Tibial artery (tissue), 4 donors: ENCODE measurements around the gene PXDN.

Source experiments
- DNase-seq, 2 donors: peaks; one replicate each; pipeline ENCODE4 v3.0.0-alpha.2; 2019
- H3K27ac ChIP-seq, 2 donors: fragments of 200-600 bp; sonication (generic) in 1 of 2; 1 replicate in 1 of 2; 2 replicates in 1 of 2; pipeline ENCODE4 v1.5.1; 2018 to 2019; ENCODE audit warnings: mild to moderate bottlenecking in 1 of 2
- H3K27me3 ChIP-seq, 2 donors: fragments of 200-600 bp; sonication (generic) in 1 of 2; one replicate each; pipeline versions ENCODE4 v1.5.1 to v1.6.0; 2016 to 2019
- H3K36me3 ChIP-seq, 3 donors: fragments of 200-600 bp; sonication (generic) in 2 of 3; one replicate each; pipeline ENCODE4 v1.5.1; 2016 to 2019; ENCODE audit warnings: mild to moderate bottlenecking in 2 of 3
- H3K4me1 ChIP-seq, 4 donors: fragments of 200-600 bp; sonication (generic) in 2 of 4; 1 replicate in 3 of 4; 2 replicates in 1 of 4; pipeline ENCODE4 v1.5.1; 2016 to 2019
- H3K4me3 ChIP-seq, 2 donors: fragments of 200-600 bp; sonication (generic) in 1 of 2; 1 replicate in 1 of 2; 2 replicates in 1 of 2; pipeline ENCODE4 v1.5.1; 2018 to 2019; ENCODE audit warnings: mild to moderate bottlenecking in 2 of 2
- H3K9me3 ChIP-seq, 3 donors: fragments of 200-600 bp; sonication (generic) in 1 of 3; one replicate each; pipeline ENCODE4 v1.5.1; 2016 to 2019
- intact Hi-C: fragments of 100-400 bp; cut with DNase I; formaldehyde crosslinking; loops from one replicate; pipeline ENCODE4 v1.15.0; 2023; ENCODE audit warnings: low total_unique reads
- TF ChIP-seq, protein P1 (sequence below), 2 experiments: fragments of 200-600 bp in 1 of 2; fragments of 450-650 bp in 1 of 2; IDR thresholded peaks; one replicate each; pipeline ENCODE4 v1.5.1; 2017 to 2019; ENCODE audit warnings: antibody characterized with exemption in 2 of 2, mild to moderate bottlenecking in 1 of 2, moderate library complexity in 1 of 2

Gene PXDN

DNA sequence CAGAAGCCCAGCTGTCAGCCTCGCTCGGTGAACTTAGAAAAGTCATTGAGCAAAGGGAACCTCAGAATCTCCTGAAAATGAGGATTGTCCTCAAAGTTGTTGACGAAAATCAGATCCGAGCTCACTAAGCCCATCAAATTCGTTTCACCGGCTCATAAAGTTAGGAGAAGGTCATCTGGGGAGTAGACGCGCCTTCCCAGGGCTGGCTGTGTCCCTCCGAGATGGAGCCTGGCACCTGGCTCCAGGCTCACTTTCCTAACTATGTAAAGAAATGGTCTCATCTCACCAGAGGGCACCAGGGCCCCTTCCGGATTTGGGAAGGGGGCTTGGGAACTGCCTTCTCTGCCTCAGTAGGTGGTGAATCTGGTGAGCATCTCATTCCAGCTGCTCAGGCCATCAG, 145.5 kb downstream of the PXDN start:
- no peak overlapping the region for H3K27ac ChIP-seq
- H3K4me3 ChIP-seq = no peak overlapping the region
- intact Hi-C loops = no loop called here
- DNase-seq = no peak
- H3K27me3 ChIP-seq = peaks cover 0 to 6% of the 10 kb centered on the region in 2 donors
- peaks cover 0 to 4% (median 0%) of the 10 kb centered on the region in 4 donors for H3K4me1 ChIP-seq
- TF ChIP-seq, protein P1, sequence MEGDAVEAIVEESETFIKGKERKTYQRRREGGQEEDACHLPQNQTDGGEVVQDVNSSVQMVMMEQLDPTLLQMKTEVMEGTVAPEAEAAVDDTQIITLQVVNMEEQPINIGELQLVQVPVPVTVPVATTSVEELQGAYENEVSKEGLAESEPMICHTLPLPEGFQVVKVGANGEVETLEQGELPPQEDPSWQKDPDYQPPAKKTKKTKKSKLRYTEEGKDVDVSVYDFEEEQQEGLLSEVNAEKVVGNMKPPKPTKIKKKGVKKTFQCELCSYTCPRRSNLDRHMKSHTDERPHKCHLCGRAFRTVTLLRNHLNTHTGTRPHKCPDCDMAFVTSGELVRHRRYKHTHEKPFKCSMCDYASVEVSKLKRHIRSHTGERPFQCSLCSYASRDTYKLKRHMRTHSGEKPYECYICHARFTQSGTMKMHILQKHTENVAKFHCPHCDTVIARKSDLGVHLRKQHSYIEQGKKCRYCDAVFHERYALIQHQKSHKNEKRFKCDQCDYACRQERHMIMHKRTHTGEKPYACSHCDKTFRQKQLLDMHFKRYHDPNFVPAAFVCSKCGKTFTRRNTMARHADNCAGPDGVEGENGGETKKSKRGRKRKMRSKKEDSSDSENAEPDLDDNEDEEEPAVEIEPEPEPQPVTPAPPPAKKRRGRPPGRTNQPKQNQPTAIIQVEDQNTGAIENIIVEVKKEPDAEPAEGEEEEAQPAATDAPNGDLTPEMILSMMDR (IDR thresholded peaks at IDR 0.05) = no peak
- no peaks in the 10 kb centered on the region for H3K9me3 ChIP-seq
- no peaks in the 10 kb centered on the region for H3K36me3 ChIP-seq

DNA sequence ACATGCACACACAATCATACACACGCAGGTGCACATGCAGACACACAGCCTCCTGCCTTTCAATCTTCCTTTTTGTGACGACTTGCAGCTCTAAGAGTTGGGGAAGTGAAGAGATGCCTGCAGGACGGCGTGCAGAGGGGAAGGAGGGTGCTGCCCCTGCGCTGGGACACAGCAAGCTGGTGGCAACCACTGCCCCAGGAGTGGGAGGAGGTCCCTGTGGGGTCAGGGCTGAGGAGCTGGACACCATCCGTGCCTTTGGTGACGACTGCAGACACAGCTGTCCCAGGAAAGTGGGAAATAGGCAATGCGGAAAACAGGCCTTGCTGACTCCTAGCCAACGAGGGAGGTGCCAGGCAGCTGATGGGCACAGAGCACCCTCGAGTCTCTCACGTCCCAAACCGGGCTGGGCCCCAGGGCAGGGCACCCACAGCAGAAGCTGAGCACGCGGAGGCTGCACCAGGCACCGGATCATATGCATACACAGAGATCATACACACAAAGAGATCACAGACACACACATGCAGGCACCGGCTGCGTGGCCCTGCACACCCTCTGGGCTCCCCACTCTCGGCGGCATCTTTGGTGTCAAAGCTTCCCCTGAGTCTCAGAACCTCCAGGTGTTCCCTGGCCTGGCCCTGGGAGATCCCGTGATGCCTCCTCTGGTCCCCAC, 146.1 kb downstream of the PXDN start:
- H3K27ac ChIP-seq = no peak overlapping the region
- H3K9me3 ChIP-seq = no peaks in the 10 kb centered on the region
- TF ChIP-seq, protein P1 (IDR thresholded peaks at IDR 0.05) = no peak
- no peaks in the 10 kb centered on the region for H3K36me3 ChIP-seq
- no peak overlapping the region for H3K4me3 ChIP-seq
- peaks cover 0 to 4% (median 0%) of the 10 kb centered on the region in 4 donors for H3K4me1 ChIP-seq
- peak in 1 of 2 donors; percentile 55 for DNase-seq
- H3K27me3 ChIP-seq = peaks cover 0 to 6% of the 10 kb centered on the region in 2 donors
- intact Hi-C loops = no loop called here

DNA sequence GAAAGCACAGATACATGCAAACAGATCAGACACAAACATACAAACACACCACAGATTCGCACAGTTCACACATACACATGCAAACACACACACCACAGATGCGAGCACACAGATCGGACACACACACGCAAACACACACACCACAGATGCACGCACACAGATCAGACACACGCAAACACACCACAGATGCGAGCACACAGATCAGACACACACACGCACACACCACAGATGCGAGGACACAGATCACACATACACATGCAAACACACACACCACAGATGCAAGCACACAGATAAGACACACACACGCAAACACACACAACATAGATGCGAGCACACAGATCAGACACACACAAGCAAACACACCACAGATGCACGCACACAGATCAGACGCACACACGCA, 149.0 kb downstream of the PXDN start:
- no peaks in the 10 kb centered on the region for H3K9me3 ChIP-seq
- peaks cover 0 to 6% of the 10 kb centered on the region in 2 donors for H3K27me3 ChIP-seq
- no peak for DNase-seq
- TF ChIP-seq, protein P1 (IDR thresholded peaks at IDR 0.05) = no peak
- H3K36me3 ChIP-seq = no peaks in the 10 kb centered on the region
- H3K4me3 ChIP-seq = no peak overlapping the region
- H3K4me1 ChIP-seq = peaks cover 0 to 13% (median 10%) of the 10 kb centered on the region in 4 donors
- intact Hi-C loops = no loop called here
- H3K27ac ChIP-seq = no peak overlapping the region

DNA sequence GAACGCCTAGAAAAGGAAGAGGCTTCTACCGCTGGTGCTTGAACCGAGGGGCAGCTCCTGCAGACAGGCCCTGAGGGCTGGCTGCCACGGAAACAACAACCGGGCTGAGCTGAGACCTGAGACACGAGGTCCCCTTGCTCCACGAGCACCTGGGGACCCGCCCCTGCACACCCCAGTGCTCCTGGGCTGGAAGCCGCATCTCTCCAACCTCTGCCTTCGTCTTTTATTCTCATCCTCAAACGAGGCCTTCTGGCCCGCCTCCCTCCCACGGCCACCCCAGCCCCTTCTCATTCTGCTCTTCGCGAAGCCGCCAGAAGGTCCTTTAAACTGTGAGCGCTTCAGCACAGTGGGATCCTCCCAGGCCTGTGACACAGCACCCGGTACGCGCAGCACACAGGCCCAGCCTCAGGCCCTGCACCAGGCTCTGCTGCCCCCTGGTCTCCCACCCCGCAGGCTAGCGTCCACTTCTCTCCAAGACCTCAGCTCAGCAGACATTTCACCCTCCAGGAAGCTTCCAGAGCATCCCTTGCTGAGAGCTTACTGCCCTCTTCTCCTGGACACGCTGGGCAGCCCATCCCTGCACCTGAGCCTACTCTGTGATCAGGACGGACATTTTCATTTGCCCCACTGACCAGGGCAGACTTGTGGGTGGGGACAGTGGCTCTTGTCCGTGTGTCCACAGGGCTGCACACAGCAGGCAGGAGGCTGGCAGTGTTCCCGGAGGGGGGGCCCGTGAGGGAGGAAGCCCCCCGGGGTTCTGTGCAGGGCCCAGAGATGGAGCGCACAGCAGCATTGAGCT, 149.7 kb downstream of the PXDN start:
- intact Hi-C loops = loop anchor here (5.0 kb wide), 2 partner anchors 148 to 223 kb away; partner anchors contain the start of gene PXDN
- H3K4me3 ChIP-seq = no peak overlapping the region
- H3K27ac ChIP-seq = peak overlapping the region in 1 of 2 donors; percentile 6
- no peaks in the 10 kb centered on the region for H3K9me3 ChIP-seq
- peaks cover 0 to 4% of the 10 kb centered on the region in 2 donors for H3K27me3 ChIP-seq
- TF ChIP-seq, protein P1 (IDR thresholded peaks at IDR 0.05) = no peak
- no peaks in the 10 kb centered on the region for H3K36me3 ChIP-seq
- peak in 1 of 2 donors; percentile 54 for DNase-seq
- peaks cover 0 to 13% (median 10%) of the 10 kb centered on the region in 4 donors for H3K4me1 ChIP-seq

DNA sequence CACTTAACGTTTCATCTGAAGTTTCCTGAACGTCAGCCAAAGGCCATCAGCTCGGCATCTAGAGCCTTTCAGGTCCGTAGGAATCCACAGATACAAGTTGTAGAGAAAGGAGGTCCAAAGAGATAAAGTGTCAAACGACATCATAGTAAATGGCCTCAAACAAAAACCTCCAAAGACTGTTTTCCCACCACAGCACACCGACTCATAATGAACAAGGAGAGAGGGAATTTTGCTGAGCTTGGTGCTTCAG, 150.3 kb downstream of the PXDN start:
- TF ChIP-seq, protein P1 (IDR thresholded peaks at IDR 0.05) = no peak
- DNase-seq = no peak
- H3K27ac ChIP-seq = peak overlapping the region in 1 of 2 donors; percentile 6
- H3K27me3 ChIP-seq = no peaks in the 10 kb centered on the region
- H3K4me1 ChIP-seq = peaks cover 0 to 13% (median 10%) of the 10 kb centered on the region in 4 donors
- H3K4me3 ChIP-seq = no peak overlapping the region
- intact Hi-C loops = loop anchor here (5.0 kb wide), 2 partner anchors 148 to 223 kb away; partner anchors contain the start of gene PXDN
- no peaks in the 10 kb centered on the region for H3K36me3 ChIP-seq
- no peaks in the 10 kb centered on the region for H3K9me3 ChIP-seq
